ENCODE data around the gene PAWR. TPM values are rescaled to one million over a fixed set of nuclear protein-coding genes. Genes with fewer than 3 reads are reported as not detected.
"Not testable (repeated sequence)": the region's sequence is repeated elsewhere in the genome, so short reads cannot be mapped to it uniquely, and the experiment has no call there.

PAWR gene
- total RNA-seq, 1 donor from 2014 or later = 75.4 TPM

DNA sequence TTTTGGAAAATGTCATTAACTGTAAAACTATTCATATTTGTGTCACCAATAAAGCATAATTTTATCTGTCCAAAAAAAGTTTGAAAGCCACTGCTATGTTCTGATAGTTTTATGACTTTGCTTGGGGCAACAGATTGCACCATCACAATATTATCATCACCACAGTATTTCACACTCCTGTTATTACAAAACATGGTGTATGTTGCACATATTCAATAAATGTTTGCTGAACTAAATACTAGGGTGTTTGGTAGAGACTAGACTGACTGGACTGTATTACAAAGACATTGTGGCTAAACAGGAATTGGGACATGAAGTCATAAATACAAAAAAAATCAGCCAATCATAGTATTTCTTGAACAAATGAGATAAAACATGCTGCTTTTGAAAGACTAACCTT, 55.1 kb downstream of the PAWR start:
- Histone ChIP-seq H3K27ac (no peak overlapping the region), H3K27me3 (no peaks in the 10 kb centered on the region), H3K9me3 (no peaks in the 10 kb centered on the region), H3K4me3 (no peak overlapping the region), H3K36me3 (no peaks in the 10 kb centered on the region), H3K4me1 (peaks cover 0 to 2% of the 10 kb centered on the region in 2 donors)
- TF ChIP-seq CTCF (IDR thresholded peaks at IDR 0.05) = no peak
- intact Hi-C loops (cut with DNase I) = no loop called here
- no peak for DNase-seq (ENCODE audit: low spot score in 2 of 2)

DNA sequence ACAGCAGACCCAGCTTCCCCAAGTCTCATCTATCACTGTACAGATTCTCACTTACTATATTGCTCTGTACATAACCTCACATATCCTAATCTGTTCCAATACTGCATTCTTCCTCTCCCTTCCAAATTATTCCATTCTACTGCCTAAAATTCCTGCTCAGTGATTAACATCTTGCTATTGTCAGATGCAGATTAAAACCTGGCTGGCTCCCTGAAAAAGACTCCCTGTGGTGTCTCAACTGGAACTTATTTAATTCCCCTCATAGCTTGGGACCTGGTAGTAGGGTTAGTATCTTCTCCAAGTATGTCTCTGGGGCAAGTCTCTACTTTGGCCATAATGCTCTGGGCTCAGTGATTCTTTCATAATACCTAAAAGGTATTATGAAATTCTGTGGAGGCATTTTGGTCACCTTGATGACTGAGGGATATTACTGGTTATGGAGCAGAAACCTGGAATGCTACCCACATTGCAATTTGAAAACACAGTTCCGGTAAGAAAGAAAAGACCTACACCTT, 55.8 kb downstream of the PAWR start:
- H3K27me3 ChIP-seq = no peaks in the 10 kb centered on the region
- H3K9me3 ChIP-seq = no peaks in the 10 kb centered on the region
- intact Hi-C loops (cut with DNase I) = no loop called here
- H3K27ac ChIP-seq = no peak overlapping the region
- no peak overlapping the region for H3K4me3 ChIP-seq
- no peaks in the 10 kb centered on the region for H3K36me3 ChIP-seq
- TF ChIP-seq CTCF (IDR thresholded peaks at IDR 0.05) = no peak
- no peak for DNase-seq (ENCODE audit: low spot score in 2 of 2)
- peaks cover 0 to 6% of the 10 kb centered on the region in 2 donors for H3K4me1 ChIP-seq

GRCh38 chr12:79629561-79629960, 61.2 kb downstream of the PAWR start:
- no peaks in the 10 kb centered on the region for H3K27me3 ChIP-seq
- intact Hi-C loops (cut with DNase I) = no loop called here
- no peak for TF ChIP-seq CTCF (IDR thresholded peaks at IDR 0.05)

GRCh38 chr12:79626735-79627134, 64.0 kb downstream of the PAWR start:
- H3K9me3 ChIP-seq; intact Hi-C loops (cut with DNase I); H3K27ac ChIP-seq; H3K36me3 ChIP-seq; H3K27me3 ChIP-seq; H3K4me1 ChIP-seq; H3K4me3 ChIP-seq; DNase-seq (ENCODE audit: low spot score in 2 of 2): not testable (repeated sequence)

More at GRCh38 chr12:79629561-79629960, 61.2 kb downstream of the PAWR start:
- H3K4me3 ChIP-seq = no peak overlapping the region
- H3K4me1 ChIP-seq = peaks cover 0 to 8% of the 10 kb centered on the region in 2 donors
- DNase-seq (ENCODE audit: low spot score in 2 of 2) = no peak
- H3K36me3 ChIP-seq = no peaks in the 10 kb centered on the region
- H3K9me3 ChIP-seq = no peaks in the 10 kb centered on the region
- no peak overlapping the region for H3K27ac ChIP-seq

GRCh38 chr12:79624378-79624777, 66.4 kb downstream of the PAWR start:
- intact Hi-C loops (cut with DNase I) = no loop called here
- no peak for TF ChIP-seq CTCF (IDR thresholded peaks at IDR 0.05)
- H3K36me3 ChIP-seq = peaks cover 5 to 8% of the 10 kb centered on the region in 2 donors
- H3K9me3 ChIP-seq = no peaks in the 10 kb centered on the region
- no peak overlapping the region for H3K27ac ChIP-seq
- H3K4me3 ChIP-seq = no peak overlapping the region
- no peak for DNase-seq (ENCODE audit: low spot score in 2 of 2)
- no peaks in the 10 kb centered on the region for H3K27me3 ChIP-seq
- no peaks in the 10 kb centered on the region for H3K4me1 ChIP-seq

DNA sequence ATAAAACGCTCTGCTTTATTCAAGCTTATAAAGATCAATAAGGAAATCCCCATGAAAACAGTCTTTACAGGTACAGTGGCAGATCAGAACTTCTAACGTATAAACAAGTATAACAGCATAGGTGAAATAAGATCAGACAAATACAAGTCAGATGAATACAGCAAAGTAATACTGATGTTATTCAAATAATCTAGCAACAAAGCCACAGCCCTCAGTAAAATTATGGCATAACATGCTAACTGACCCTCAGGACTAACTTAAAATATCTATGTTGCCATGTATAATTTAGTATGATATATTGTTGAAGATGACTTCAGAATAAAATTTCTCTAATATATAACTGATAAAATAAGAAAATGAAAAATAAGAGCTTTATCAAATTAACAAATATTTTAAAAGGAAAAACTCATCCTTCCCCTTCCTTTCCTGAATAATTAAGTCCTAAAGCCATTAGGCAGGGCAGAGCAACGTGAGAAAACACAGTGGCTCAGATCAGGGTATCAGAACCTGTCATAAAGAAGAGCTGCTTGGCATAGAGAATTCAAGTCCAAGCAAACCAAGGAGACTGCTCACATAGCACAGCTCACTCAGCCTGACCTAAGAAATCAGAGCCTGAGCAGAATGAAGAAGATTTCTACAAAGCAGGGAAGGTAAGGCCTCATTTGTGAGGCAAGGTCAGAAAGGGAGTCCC, 70.7 kb downstream of the PAWR start:
- Histone ChIP-seq H3K27me3 (no peaks in the 10 kb centered on the region), H3K27ac (no peak overlapping the region), H3K36me3 (peaks cover 5 to 14% of the 10 kb centered on the region in 2 donors), H3K4me3 (no peak overlapping the region), H3K4me1 (peaks cover 0 to 2% of the 10 kb centered on the region in 2 donors), H3K9me3 (no peaks in the 10 kb centered on the region)
- no peak for TF ChIP-seq CTCF (IDR thresholded peaks at IDR 0.05)
- DNase-seq (ENCODE audit: low spot score in 2 of 2) = no peak
- intact Hi-C loops (cut with DNase I) = no loop called here
